ENCODE results near the gene NPY5R.

Gene NPY5R

GRCh38 chr4:163335384-163335783 is 8.3 kb upstream of the NPY5R start:
- H3K79me2 ChIP-seq (ENCODE audit: insufficient read depth, low read length) = no peaks in the 10 kb centered on the region
- no peak overlapping the region for H3K4me3 ChIP-seq (ENCODE audit: low read depth, low read length, poor library complexity, severe bottlenecking)
- H3K4me2 ChIP-seq (ENCODE audit: low read length) = no peak overlapping the region
- no peak overlapping the region for H2AFZ ChIP-seq (ENCODE audit: low read length)
- TF ChIP-seq, protein P1, sequence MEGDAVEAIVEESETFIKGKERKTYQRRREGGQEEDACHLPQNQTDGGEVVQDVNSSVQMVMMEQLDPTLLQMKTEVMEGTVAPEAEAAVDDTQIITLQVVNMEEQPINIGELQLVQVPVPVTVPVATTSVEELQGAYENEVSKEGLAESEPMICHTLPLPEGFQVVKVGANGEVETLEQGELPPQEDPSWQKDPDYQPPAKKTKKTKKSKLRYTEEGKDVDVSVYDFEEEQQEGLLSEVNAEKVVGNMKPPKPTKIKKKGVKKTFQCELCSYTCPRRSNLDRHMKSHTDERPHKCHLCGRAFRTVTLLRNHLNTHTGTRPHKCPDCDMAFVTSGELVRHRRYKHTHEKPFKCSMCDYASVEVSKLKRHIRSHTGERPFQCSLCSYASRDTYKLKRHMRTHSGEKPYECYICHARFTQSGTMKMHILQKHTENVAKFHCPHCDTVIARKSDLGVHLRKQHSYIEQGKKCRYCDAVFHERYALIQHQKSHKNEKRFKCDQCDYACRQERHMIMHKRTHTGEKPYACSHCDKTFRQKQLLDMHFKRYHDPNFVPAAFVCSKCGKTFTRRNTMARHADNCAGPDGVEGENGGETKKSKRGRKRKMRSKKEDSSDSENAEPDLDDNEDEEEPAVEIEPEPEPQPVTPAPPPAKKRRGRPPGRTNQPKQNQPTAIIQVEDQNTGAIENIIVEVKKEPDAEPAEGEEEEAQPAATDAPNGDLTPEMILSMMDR (IDR thresholded peaks at IDR 0.05; ENCODE audit: low read length) = no peak
- no peak for TF ChIP-seq EZH2 (IDR thresholded peaks at IDR 0.05; ENCODE audit: borderline replicate concordance, low read length)
- H3K9me3 ChIP-seq (ENCODE audit: low read length) = no peaks in the 10 kb centered on the region
- no peaks in the 10 kb centered on the region for H3K4me1 ChIP-seq (ENCODE audit: insufficient read depth, low read length, severe bottlenecking)
- H4K20me1 ChIP-seq (ENCODE audit: insufficient read depth, low read length) = no peaks in the 10 kb centered on the region
- H3F3A ChIP-seq (ENCODE audit: insufficient read depth, low read length) = no peaks in the 10 kb centered on the region
- H3K27me3 ChIP-seq (ENCODE audit: insufficient read depth, low read length) = no peaks in the 10 kb centered on the region
- no peaks in the 10 kb centered on the region for H3K36me3 ChIP-seq (ENCODE audit: insufficient read depth, low read length)
- H3K9ac ChIP-seq (ENCODE audit: low read length) = no peak overlapping the region
- no peaks in the 10 kb centered on the region for H3K9me2 ChIP-seq (ENCODE audit: low read depth, low read length)
- no peak overlapping the region for H3K27ac ChIP-seq (ENCODE audit: low read depth, low read length, poor library complexity, severe bottlenecking)

DNA sequence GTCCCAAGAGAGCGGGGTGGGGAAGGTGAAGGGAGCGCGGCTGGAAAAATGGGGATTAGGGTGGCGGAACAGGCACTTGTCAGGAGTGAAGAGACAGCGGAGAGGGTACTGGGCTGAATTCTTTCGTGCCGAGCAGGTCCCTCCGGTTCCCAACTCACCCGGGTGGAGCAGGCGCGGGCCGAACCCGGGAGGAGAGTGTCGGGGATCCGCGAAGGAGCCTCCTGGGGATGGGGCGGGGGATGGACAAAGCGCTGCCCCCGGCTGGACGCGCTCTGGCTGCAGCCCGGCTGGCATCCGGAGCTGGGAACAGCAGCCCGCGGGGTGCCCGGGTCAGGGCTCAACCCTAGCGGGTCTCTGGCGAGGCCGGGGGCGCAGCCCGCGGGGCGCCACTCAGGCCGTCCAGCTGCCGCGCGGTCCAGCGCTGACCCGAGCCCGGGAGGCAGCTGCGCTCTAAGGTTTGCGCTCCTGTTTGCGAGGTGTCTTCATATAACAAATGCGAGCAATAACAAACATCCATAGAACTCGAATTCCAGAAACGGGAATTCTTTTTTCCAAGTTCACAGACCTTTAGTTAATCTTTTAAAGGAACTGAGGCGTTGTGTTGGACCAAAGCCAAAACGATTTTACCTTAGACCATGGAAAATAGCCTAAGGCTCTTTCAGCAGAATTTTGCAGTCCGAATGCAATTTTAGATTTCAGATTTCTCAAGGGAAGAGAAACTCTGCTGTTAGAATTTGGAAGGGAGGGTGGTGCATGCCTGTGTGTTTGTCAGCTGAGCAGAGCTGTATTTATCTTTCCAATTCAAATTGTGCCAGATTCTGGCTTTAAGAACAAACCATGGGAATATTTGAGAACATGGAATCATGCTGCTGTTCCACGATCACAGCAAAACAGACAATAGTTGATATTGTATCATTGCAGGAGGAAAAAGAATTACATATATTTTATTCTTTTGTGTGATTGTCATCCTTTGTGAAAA is 744 bp downstream of the NPY5R start:
- Histone ChIP-seq H3K36me3 (ENCODE audit: insufficient read depth, low read length) (no peaks in the 10 kb centered on the region), H3K27ac (ENCODE audit: low read depth, low read length, poor library complexity, severe bottlenecking) (no peak overlapping the region), H3F3A (ENCODE audit: insufficient read depth, low read length) (no peaks in the 10 kb centered on the region), H3K9me2 (ENCODE audit: low read depth, low read length) (no peaks in the 10 kb centered on the region), H3K4me3 (ENCODE audit: low read depth, low read length, poor library complexity, severe bottlenecking) (no peak overlapping the region), H3K27me3 (ENCODE audit: insufficient read depth, low read length) (no peaks in the 10 kb centered on the region), H3K9me3 (ENCODE audit: low read length) (no peaks in the 10 kb centered on the region), H4K20me1 (ENCODE audit: insufficient read depth, low read length) (no peaks in the 10 kb centered on the region), H3K79me2 (ENCODE audit: insufficient read depth, low read length) (no peaks in the 10 kb centered on the region), H2AFZ (ENCODE audit: low read length) (no peak overlapping the region), H3K4me2 (ENCODE audit: low read length) (no peak overlapping the region), H3K4me1 (ENCODE audit: insufficient read depth, low read length, severe bottlenecking) (no peaks in the 10 kb centered on the region), H3K9ac (ENCODE audit: low read length) (no peak overlapping the region)
- TF ChIP-seq, protein P1 (IDR thresholded peaks at IDR 0.05; ENCODE audit: low read length) = no peak
- no peak for TF ChIP-seq EZH2 (IDR thresholded peaks at IDR 0.05; ENCODE audit: borderline replicate concordance, low read length)

- no peak for TF ChIP-seq EZH2 (IDR thresholded peaks at IDR 0.05; ENCODE audit: borderline replicate concordance, low read length)
- TF ChIP-seq, protein P1 (IDR thresholded peaks at IDR 0.05; ENCODE audit: low read length) = no peak
- no peaks in the 10 kb centered on the region for H3F3A ChIP-seq (ENCODE audit: insufficient read depth, low read length)
- no peak overlapping the region for H3K4me2 ChIP-seq (ENCODE audit: low read length)
- no peaks in the 10 kb centered on the region for H3K79me2 ChIP-seq (ENCODE audit: insufficient read depth, low read length)
- no peak overlapping the region for H3K4me3 ChIP-seq (ENCODE audit: low read depth, low read length, poor library complexity, severe bottlenecking)
- no peak overlapping the region for H3K9ac ChIP-seq (ENCODE audit: low read length)
- no peaks in the 10 kb centered on the region for H3K9me3 ChIP-seq (ENCODE audit: low read length)
- no peaks in the 10 kb centered on the region for H4K20me1 ChIP-seq (ENCODE audit: insufficient read depth, low read length)
- H3K27me3 ChIP-seq (ENCODE audit: insufficient read depth, low read length) = no peaks in the 10 kb centered on the region
- no peak overlapping the region for H2AFZ ChIP-seq (ENCODE audit: low read length)
- H3K27ac ChIP-seq (ENCODE audit: low read depth, low read length, poor library complexity, severe bottlenecking) = no peak overlapping the region
- no peaks in the 10 kb centered on the region for H3K4me1 ChIP-seq (ENCODE audit: insufficient read depth, low read length, severe bottlenecking)
- H3K9me2 ChIP-seq (ENCODE audit: low read depth, low read length) = no peaks in the 10 kb centered on the region
- H3K36me3 ChIP-seq (ENCODE audit: insufficient read depth, low read length) = no peaks in the 10 kb centered on the region
Observed at GRCh38 chr4:163350672-163351071, 7.0 kb downstream of the NPY5R start.

Data from OCI-LY1 (cell line).